Measurements from ENCODE around the gene RTP2. TPM values are rescaled to one million over a fixed set of nuclear protein-coding genes. Genes with fewer than 3 reads are reported as not detected.

RTP2 gene
- total and polyA plus RNA-seq, 10 of the 15 experiments (the other 5 are each of a cell fraction or from before 2014, with no cell fraction given), result not detected

- H3K9me3 ChIP-seq (replicated peaks; ENCODE audit: control insufficient read depth, insufficient read depth, low read length), result no peaks in the 10 kb centered on the region
- DNase-seq (ENCODE audit: low read depth, low spot score), result no peak
- in situ Hi-C loops (cut with MboI), result no loop called here
- no peaks in the 10 kb centered on the region for H3K79me2 ChIP-seq (ENCODE audit: control insufficient read depth, insufficient read depth, low read length)
- no peaks in the 10 kb centered on the region for H3K4me1 ChIP-seq (ENCODE audit: control insufficient read depth, insufficient read depth, low read length)
- ChIA-PET RAD21 (ENCODE audit: unreplicated experiment) (no interaction called here), POLR2A (no interaction called here), CTCF (interaction anchor here (2.3 kb wide), 1 partner anchor 17 kb away, joined by 12 read pairs; no protein-coding TSS in a partner anchor), SMC1A (ENCODE audit: uncharacterized antibody, unreplicated experiment) (no interaction called here)
- no peaks in the 10 kb centered on the region for H4K20me1 ChIP-seq (ENCODE audit: control insufficient read depth, insufficient read depth)
- FAIRE-seq, result no peak
- TF ChIP-seq SKIL (IDR thresholded peaks at IDR 0.05; ENCODE audit: low read depth, poor library complexity, severe bottlenecking), result no peak
- TF ChIP-seq EGR1 (IDR thresholded peaks at IDR 0.05; ENCODE audit: borderline replicate concordance in 1 of 2, low read depth in 2 of 2, low read length in 2 of 2), result no peak
- TF ChIP-seq FOS (IDR thresholded peaks at IDR 0.05; ENCODE audit: borderline replicate concordance, extremely low read depth, insufficient read length), result no peak
- no peak for TF ChIP-seq MYB (IDR thresholded peaks at IDR 0.05; ENCODE audit: borderline replicate concordance, low read depth, low read length)
- no peak for TF ChIP-seq ZBED1 (IDR thresholded peaks at IDR 0.05; ENCODE audit: borderline replicate concordance)
- TF ChIP-seq ZNF207 (IDR thresholded peaks at IDR 0.05; ENCODE audit: borderline replicate concordance), result no peak
- TF ChIP-seq EED (IDR thresholded peaks at IDR 0.05; ENCODE audit: low read depth), result no peak
- no peak for TF ChIP-seq EZH2 (IDR thresholded peaks at IDR 0.05; ENCODE audit: borderline replicate concordance, control insufficient read depth, low read depth, low read length)
- TF ChIP-seq HCFC1 (IDR thresholded peaks at IDR 0.05; ENCODE audit: low read length), result no peak
- TF ChIP-seq NFIC (IDR thresholded peaks at IDR 0.05; ENCODE audit: low read depth, low read length), result no peak
- TF ChIP-seq SIN3A (IDR thresholded peaks at IDR 0.05; ENCODE audit: low read depth, low read length), result no peak
- no peak for ATAC-seq
- H3K27ac ChIP-seq (ENCODE audit: control insufficient read depth, insufficient read depth), result no peak overlapping the region
- BruUV-seq (replicated peaks), result no TSS peak
- H3K4me3 ChIP-seq, result no peak overlapping the region
- WGBS (ENCODE audit: insufficient coverage, insufficient replicate concordance, low lambda C conversion rate, missing lambda C conversion rate), result 44% methylated on average over 10 of the region's 10 CpGs
- H3K9ac ChIP-seq (ENCODE audit: control insufficient read depth, insufficient read depth, low read length), result no peak overlapping the region
- intact Hi-C loops (cut with micrococcal nuclease; ENCODE audit: unreplicated experiment), result no loop called here
- no peaks in the 10 kb centered on the region; a peak in 1 of 4 replicates for H3K36me3 ChIP-seq (ENCODE audit: control insufficient read depth in 2 of 2, insufficient read depth in 2 of 2, low read length in 1 of 2)
- no peak overlapping the region for H2AFZ ChIP-seq (ENCODE audit: control insufficient read depth, low read depth, low read length)
- H3K4me2 ChIP-seq (ENCODE audit: control insufficient read depth, insufficient read depth), result no peak overlapping the region
- H3K27me3 ChIP-seq (replicated peaks in 1 of 2; ENCODE audit: control insufficient read depth in 2 of 2, insufficient read depth in 2 of 2, low read length in 1 of 2), result no peaks in the 10 kb centered on the region
Observed at GRCh38 chr3:187722206-187722612, 19.9 kb upstream of the RTP2 start.

Data from GM12878 (cell line).